GM18951 (cell line): ENCODE results near the gene MYO3B.
"Not testable (repeated sequence)": the region's sequence is repeated elsewhere in the genome, so short reads cannot be mapped to it uniquely, and the experiment has no call there.

Experiments
- POLR2A ChIP-seq: IDR thresholded peaks from 4 replicates; pipeline ENCODE4 v1.6.1; 2011; ENCODE audit warnings: mild to moderate bottlenecking; ENCODE audit not compliant: insufficient read length, insufficient read depth; ENCODE audit errors: extremely low read depth
- in situ Hi-C: fragments of 300-500 bp; cut with MboI; formaldehyde crosslinking; loops from one replicate; pipeline ENCODE4 v1.12.0; 2022; ENCODE audit warnings: low sequenced_read_pairs, mixed read lengths, inconsistent platforms; ENCODE audit not compliant: unreplicated experiment

Gene MYO3B

DNA sequence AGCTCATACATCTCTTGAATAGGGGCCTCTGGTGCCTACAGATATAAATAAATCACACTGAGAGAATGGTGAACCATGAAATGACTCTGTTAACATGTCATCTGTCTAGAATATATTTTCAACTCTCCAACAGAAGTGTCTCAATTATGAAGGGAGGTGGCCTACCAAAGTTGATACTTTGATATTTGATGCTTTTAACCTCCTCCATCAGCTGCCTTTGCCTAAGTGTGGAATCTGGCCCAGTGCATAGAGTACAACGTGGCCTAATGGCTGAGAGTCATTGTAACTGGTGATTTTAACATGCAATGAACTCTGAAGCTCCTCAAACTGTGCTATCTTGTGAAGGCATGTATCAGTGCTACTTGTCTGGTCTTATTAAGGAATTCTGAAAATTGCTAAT lies 93.4 kb downstream of the MYO3B start:
- no peak for TF ChIP-seq POLR2A
- in situ Hi-C loops, result no loop called here

DNA sequence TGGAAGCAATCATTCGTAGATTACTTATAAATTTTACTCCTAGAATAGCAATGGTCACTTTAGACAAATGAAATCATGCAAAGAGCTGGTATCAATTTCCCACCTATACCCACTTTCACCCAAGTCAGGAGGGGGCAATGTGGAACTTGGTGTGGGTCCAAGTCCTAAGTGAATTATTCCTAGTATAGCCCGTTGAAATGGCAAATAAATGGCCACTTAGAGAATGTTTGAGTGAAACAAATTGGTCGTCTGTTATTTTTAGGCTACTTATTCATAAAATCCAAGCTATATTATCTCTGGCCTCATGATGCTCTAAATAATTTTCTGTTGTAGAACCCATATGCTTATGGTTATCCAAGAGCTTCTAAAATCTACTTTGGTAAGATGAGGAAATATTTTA lies 98.1 kb downstream of the MYO3B start:
- in situ Hi-C loops, result no loop called here

DNA sequence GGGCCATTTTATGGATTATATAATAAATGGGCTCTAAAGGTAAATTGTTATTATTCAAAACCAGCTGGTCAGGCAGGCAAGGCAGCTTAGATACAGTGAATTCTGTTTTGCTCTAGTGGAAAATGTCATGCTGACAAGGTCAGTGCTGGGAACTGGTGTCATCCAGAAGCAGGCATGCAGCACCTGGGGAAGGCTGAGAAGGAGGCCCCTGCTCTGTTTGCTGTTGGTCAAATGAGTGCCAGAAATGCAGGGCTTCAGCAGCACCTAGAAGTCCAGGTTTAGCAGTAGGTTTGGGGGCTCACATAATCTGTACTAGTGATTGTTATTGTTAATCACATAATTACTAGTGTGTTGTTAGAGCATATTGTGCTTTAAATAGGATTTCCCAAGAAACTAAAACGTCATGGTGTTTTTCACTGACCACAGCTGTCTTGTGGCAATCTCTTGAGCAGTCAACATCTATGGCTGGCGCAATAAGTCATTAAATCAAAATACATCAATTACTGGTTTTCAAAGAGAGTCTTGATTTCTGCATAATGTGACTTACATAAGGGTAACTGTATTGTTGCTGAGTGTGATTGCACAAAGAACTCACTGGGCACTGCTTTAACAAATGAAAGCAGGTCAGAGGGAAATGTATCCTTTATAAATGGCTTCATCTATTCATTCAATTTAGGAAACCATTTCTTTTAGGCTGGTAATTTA lies 99.1 kb downstream of the MYO3B start:
- in situ Hi-C loops, result no loop called here
- no peak for TF ChIP-seq POLR2A

More for the DNA sequence above, 98.1 kb downstream of the MYO3B start:
- no peak for TF ChIP-seq POLR2A

DNA sequence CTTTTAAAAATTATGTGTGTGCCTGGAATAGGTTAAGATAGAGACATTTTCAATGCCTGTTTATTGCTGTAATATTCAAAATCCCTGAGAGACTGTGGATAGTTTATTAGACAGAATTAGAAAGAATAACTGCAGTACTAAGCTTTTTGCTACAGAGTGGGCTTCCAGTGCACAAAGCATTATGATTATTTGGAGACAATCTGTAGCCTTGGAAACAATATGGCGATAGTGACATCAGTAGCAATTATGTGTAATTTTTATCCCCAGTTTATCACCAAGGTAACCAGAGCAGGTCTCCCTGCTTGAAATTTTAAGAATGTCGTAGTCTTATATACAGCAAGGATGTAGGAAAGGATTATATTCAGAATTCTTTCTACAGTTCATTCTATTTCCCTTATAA lies 100.0 kb downstream of the MYO3B start:
- in situ Hi-C loops, result no loop called here
- TF ChIP-seq POLR2A, result no peak

DNA sequence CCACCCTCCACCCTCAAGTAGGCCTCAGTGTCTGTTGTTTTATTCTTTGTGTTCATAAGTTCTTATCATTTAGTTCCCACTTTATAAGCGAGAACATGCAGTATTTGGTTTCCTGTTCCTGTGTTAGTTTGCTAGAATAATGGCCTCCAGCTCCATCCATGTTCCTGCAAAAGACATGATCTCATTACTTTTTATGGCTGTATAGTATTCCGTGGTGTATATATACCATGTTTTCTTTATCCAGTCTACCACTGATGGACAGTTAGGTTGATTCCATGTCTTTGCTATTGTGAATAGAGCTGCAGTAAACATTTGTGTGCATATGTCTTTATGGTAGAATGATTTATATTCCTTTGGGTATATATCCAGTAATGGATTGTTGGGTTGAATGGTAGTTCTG lies 101.7 kb downstream of the MYO3B start:
- in situ Hi-C loops, result not testable (repeated sequence)

DNA sequence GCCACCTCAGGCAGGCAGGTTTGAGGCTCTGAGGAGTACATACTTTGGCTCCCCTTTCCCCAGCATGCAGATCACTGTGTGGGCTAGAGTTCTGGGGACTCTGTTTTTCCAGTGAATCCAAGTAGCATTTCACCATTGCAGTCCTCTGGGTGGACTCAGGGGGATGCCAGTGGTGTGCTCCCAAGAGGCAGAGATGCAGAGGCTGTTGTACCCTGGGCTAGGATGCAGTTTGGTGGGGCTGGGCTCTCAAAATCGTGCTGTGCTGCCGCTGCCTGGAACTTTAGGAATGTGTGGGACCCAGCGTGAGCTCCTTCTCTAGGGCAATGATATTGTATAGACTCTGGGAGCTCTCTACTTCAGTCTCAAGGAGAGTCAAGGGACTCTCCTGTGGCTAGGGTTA lies 104.9 kb downstream of the MYO3B start:
- in situ Hi-C loops, result no loop called here
- no peak for TF ChIP-seq POLR2A

DNA sequence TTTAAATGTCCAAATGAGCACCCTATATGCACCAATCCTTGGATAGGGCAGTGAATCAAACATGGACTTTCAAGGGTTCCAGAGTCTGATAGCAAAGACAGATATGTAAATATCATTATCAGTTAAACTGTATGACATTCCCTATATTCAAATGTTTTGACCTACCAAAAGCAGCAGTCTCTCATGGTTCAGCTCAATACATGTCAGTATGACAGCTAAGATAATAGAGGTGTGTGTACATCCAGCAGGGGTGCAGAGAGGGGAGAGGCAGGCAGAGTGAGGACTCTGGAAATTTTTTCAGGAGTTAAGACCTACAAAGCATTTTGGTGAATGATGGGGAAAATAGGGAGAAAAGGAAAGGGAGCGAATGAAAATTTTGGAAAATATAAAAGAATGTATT lies 106.3 kb downstream of the MYO3B start:
- in situ Hi-C loops, result no loop called here
- TF ChIP-seq POLR2A, result no peak

DNA sequence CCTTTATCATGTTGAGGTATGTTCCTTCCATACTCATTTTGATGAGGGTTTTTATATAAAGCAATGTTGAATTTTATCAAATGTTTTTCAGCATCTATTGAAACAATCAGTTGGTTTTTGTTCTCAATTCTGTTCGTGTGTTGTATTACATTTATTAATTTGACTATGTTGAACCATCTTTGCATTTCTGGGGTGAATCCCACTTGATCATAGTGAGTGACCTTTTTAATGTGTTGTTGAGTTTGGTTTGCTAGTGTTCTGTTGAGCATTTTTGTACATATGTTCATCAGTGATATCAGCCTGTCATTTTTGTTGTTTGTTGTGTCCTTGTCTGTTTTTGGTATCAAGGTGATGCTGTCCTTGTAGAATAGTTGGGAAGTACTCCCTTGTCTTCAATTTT lies 110.9 kb downstream of the MYO3B start:
- no peak for TF ChIP-seq POLR2A
- in situ Hi-C loops, result no loop called here

DNA sequence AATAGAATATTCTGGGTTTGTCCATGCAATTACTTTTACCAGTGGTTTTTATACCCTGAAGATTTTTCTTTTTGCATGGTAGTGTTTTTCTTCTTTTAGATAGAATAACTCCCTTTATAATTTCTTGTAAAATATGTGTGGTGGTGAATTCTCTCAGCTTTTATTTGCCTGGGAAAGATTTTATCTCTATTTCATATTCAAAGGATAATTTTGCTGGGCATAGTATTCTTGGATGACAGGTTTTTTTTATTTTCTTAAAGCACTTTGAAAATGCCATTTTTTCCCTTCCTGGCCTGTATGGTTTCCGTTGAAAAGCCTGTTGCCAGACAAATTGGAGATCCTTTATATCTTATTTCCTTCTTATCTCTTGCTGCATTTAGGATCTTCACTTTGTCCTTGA lies 113.5 kb downstream of the MYO3B start:
- in situ Hi-C loops, result no loop called here
- no peak for TF ChIP-seq POLR2A

DNA sequence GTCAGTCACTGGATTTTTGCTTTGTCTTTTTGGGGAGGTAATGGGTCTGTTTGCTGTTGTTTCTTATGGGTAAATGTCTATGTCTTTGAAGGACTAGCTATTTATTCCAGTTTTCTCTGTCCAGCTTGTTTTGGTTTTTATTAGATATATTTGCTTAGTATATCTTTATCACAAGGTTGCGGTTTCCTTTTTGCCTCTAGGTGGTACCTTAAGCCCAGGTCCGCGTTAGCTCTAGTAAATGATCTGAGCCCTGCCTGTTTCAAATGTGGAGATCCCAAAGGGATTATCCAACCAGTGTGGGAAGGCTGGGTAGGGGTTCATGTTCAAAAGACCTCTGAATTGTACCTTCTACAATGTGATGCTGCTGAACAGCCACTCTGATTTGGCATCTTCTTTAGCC lies 114.5 kb downstream of the MYO3B start:
- in situ Hi-C loops, result no loop called here
- TF ChIP-seq POLR2A, result no peak

DNA sequence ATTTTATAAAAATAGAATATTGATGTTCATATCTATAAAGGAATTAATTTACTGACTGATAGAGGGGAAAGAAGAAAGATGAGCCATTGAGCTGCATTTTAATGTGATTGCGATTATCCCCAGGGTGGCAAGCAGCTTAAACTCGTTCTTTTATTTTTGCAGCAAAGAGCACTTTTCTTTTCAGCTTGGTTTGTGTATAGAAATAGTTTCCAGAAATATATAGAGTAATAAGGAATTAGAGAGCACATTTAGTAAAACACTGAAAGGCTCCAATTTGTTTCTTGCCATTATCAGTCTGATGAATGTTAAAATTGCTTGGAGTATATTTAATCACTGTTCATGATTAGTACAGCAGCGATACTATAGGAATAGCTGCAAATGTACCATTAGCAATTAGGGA lies 119.5 kb downstream of the MYO3B start:
- TF ChIP-seq POLR2A, result no peak
- in situ Hi-C loops, result no loop called here

DNA sequence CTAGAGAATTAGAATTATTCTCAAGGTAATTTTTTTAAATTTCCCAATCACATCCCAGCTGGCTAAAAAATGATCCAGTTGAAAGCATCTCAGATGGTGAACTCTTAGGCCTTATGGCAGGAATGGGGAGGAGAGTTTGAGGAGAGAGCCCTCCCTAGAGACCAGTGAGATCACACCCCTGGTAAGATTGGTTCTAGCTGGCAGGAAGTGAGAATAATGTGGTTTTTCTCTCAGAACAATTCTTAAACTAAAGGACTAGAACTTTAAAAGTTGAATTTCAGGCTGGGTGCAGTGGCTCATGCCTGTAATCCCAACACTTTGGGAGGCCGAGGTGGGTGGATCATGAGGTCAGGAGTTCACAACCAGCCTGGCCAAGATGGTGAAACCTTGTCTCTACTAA lies 120.2 kb downstream of the MYO3B start:
- in situ Hi-C loops, result no loop called here
- no peak for TF ChIP-seq POLR2A

DNA sequence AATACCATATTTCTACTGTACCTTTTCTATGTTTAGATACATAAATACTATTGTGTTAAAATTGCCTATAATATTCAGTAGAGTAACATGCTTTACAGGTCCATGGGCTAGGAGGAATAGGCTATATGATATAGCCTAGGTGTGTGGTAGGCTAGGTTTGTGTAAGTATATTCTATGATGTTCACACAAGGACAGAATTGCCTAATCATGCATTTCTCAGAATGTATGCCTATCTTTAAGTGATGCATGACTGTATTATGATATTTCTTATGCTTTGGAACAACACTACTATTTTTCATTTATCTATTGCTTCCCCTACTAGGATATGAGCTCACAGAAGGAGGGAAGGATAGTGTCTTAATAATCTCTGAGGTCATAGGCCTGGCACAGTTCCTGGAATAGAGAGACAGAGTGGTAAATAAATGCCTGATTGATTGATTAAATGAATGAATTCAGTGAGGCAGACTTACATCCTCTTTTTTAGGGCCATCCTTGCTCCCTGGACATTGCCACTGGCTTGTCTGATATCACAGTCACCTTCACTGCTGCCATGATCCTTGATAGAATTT lies 121.0 kb downstream of the MYO3B start:
- TF ChIP-seq POLR2A, result no peak
- in situ Hi-C loops, result no loop called here

DNA sequence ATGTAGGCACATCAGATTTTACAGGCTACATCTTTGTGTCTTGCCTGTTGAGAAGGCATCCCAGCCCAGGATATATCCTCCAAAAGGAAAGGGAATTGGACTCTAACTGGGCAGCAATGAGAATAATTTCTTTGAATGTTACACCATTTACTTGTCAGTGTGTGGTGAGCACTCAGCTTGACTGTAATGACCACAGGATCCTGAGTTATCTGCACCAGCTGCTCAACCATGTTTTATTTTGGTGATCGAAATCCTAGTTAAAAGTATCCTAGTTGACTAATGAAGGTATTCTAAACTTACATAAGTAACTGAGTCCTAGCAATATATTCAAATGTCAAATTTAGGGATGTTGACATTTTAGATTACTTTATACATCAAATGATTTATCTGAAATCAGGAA lies 123.0 kb downstream of the MYO3B start:
- no peak for TF ChIP-seq POLR2A
- in situ Hi-C loops, result no loop called here

DNA sequence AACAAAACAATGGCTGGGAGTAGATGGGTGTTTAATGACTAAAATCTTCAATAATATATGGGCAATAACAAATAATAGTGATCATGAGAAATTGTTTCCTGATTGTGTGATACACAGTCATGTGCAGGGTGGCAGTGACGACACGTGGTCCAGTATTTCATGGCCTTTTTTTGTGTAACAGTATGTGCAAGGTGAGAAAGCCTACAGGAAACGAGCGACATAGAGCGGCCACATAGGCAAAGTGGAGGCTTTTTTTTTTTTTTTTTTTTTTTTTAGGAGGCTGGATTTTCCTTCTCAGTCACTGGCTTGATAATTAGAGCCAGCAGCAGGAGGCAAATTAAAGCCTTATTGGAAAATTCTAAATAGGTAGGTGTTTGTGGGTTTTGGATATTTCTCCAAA lies 123.7 kb downstream of the MYO3B start:
- in situ Hi-C loops, result no loop called here
- TF ChIP-seq POLR2A, result no peak
